B cell (primary cell): ENCODE results near the gene GALNT6. TPM values are rescaled to one million over a fixed set of nuclear protein-coding genes. Genes with fewer than 3 reads are reported as not detected.

Source experiments
- ATAC-seq: fragments of 200-7000 bp; cut with Tn5 transposase; one replicate; pipeline ENCODE4 v1.10.0; 2021; ENCODE audit warnings: low read depth, mild to moderate bottlenecking, moderate number of reproducible peaks, moderate library complexity
- CTCF ChIA-PET: fragments of 350-600 bp; sonication (Branson Sonifier 250); formaldehyde crosslinking; loops from one replicate; lab custom pipeline; 2021; ENCODE audit warnings: antibody characterized with exemption, inconsistent platforms; lab: Charles Lee
- POLR2A ChIA-PET: fragments of 350-600 bp; sonication (Branson Sonifier 250); formaldehyde crosslinking; loops from one replicate; lab custom pipeline; 2021; ENCODE audit warnings: antibody characterized with exemption; lab: Charles Lee
- DNase-seq: peaks from one replicate; pipeline ENCODE4 v3.0.0; 2013
- H2AFZ ChIP-seq: 2 replicates; pipeline ENCODE4 v1.6.1; 2012; ENCODE audit warnings: mild to moderate bottlenecking, low read depth, low read length; ENCODE audit not compliant: insufficient read depth, poor library complexity, severe bottlenecking
- H3K27ac ChIP-seq, 2 donors: 1 replicate in 1 of 2; 2 replicates in 1 of 2; pipeline ENCODE4 v1.5.1; 2012 to 2013; ENCODE audit warnings: low read length in 2 of 2, mild to moderate bottlenecking in 2 of 2, moderate library complexity in 1 of 2
- H3K27me3 ChIP-seq, 4 experiments: fragments of 200-600 bp in 1 of 4; sonication (generic) in 1 of 4; replicated peaks in 1 of 4; 1 replicate in 2 of 4; 2 replicates in 2 of 4; pipeline versions ENCODE4 v1.6.1 to v1.7.0; 2013 to 2016; ENCODE audit warnings: low read length in 3 of 4, mild to moderate bottlenecking in 2 of 4, mixed read lengths in 1 of 4, moderate library complexity in 1 of 4; ENCODE audit not compliant: insufficient read depth in 4 of 4, control insufficient read depth in 3 of 4; ENCODE audit errors: control extremely low read depth in 1 of 4
- H3K36me3 ChIP-seq, 2 experiments: replicated peaks in 1 of 2; 1 replicate in 1 of 2; 2 replicates in 1 of 2; pipeline versions ENCODE4 v1.6.1 to v1.7.1; 2013; ENCODE audit warnings: low read length in 1 of 2; ENCODE audit not compliant: insufficient read depth in 2 of 2, control insufficient read depth in 1 of 2; ENCODE audit errors: control extremely low read depth in 1 of 2, extremely low read depth in 1 of 2
- H3K4me1 ChIP-seq, 2 donors: fragments of 200-600 bp in 1 of 2; sonication (generic) in 1 of 2; 1 replicate in 1 of 2; 2 replicates in 1 of 2; pipeline versions ENCODE4 v1.5.1 to v1.6.1; 2013 to 2017; ENCODE audit warnings: low read length in 2 of 2; ENCODE audit not compliant: control insufficient read depth in 2 of 2, insufficient read depth in 2 of 2
- H3K4me2 ChIP-seq: replicated peaks from 2 replicates; pipeline ENCODE3; 2012; ENCODE audit warnings: mild to moderate bottlenecking, low read depth, low read length; ENCODE audit not compliant: poor library complexity, severe bottlenecking
- H3K4me3 ChIP-seq, 5 experiments: fragments of 200-600 bp in 1 of 5; sonication (generic) in 1 of 5; 1 replicate in 3 of 5; 2 replicates in 2 of 5; pipeline versions ENCODE4 v1.5.1 to v1.7.0; 2011 to 2016; ENCODE audit warnings: low read length in 4 of 5, mild to moderate bottlenecking in 4 of 5, low read depth in 2 of 5, control low read depth in 1 of 5, moderate library complexity in 1 of 5; ENCODE audit not compliant: insufficient read depth in 1 of 5; ENCODE audit errors: control extremely low read depth in 1 of 5, extremely low read depth in 1 of 5
- H3K79me2 ChIP-seq: fragments of 200-600 bp; sonication (generic); one replicate; pipeline ENCODE4 v1.6.0; 2016; ENCODE audit warnings: low read length; ENCODE audit not compliant: control insufficient read depth, insufficient read depth
- H3K9ac ChIP-seq: fragments of 200-600 bp; sonication (generic); 2 replicates; pipeline ENCODE4 v1.6.1; 2017; ENCODE audit warnings: mild to moderate bottlenecking, low read length, moderate library complexity
- H3K9me3 ChIP-seq, 3 donors: one replicate each; pipeline versions ENCODE4 v1.6.1 to v1.7.1; 2013; ENCODE audit warnings: low read length in 2 of 3; ENCODE audit not compliant: control insufficient read depth in 2 of 3, insufficient read depth in 1 of 3; ENCODE audit errors: control extremely low read depth in 1 of 3
- H4K20me1 ChIP-seq: 2 replicates; pipeline ENCODE4 v1.6.0; 2012; ENCODE audit warnings: mild to moderate bottlenecking, low read length; ENCODE audit not compliant: insufficient read depth, control insufficient read depth, poor library complexity, severe bottlenecking
- H3K27ac Mint-ChIP-seq: one replicate; pipeline ENCODE4 v1.8.0; 2021; ENCODE audit warnings: mixed read lengths
- H3K27me3 Mint-ChIP-seq: one replicate; pipeline ENCODE4 v1.8.0; 2021; ENCODE audit warnings: mixed read lengths
- H3K4me1 Mint-ChIP-seq: one replicate; pipeline ENCODE4 v1.8.0; 2021; ENCODE audit warnings: mixed read lengths
- H3K4me3 Mint-ChIP-seq: one replicate; pipeline ENCODE4 v1.8.0; 2021; ENCODE audit warnings: mixed read lengths
- H3K9me3 Mint-ChIP-seq: one replicate; pipeline ENCODE4 v1.8.0; 2022; ENCODE audit warnings: mixed read lengths; ENCODE audit not compliant: insufficient read depth
- CTCF ChIP-seq: fragments of 200-600 bp; IDR thresholded peaks from one replicate; pipeline ENCODE4 v1.8.0; 2022; ENCODE audit warnings: antibody characterized with exemption, mild to moderate bottlenecking
- EZH2 ChIP-seq: IDR thresholded peaks from 2 replicates; pipeline ENCODE4 v1.6.1; 2012; ENCODE audit warnings: borderline replicate concordance, low read depth, mild to moderate bottlenecking, moderate library complexity, low read length; ENCODE audit not compliant: insufficient read depth, poor library complexity, severe bottlenecking
- WGBS: methylation state at CpG from one replicate; pipeline ENCODE4 v1.1.5; 2013; ENCODE audit warnings: missing lambda C conversion rate; ENCODE audit not compliant: insufficient coverage; 5-methylcytosine and 5-hydroxymethylcytosine counted together
- intact Hi-C: fragments of 100-400 bp; cut with micrococcal nuclease; formaldehyde crosslinking; loops from one replicate; pipeline ENCODE4 v1.10.0; 2022
- polyA plus RNA-seq: library from polyadenylated mRNA; depleted of rRNA; stranded (reverse); fragments of >200 nt; gene quantifications from 2 replicates; pipeline ENCODE4 v1.2.3, GENCODE V29; 2012
- total RNA-seq, 2 donors: library from RNA; stranded (reverse); fragments of 120-200 nt in 1 of 2; gene quantifications; 1 replicate in 1 of 2; 2 replicates in 1 of 2; pipeline versions ENCODE4 v1.2.3 to v1.2.4, GENCODE V29; 2013 to 2022

The GALNT6 gene
- total and polyA plus RNA-seq, 2 donors (not counting 1 experiment from before 2014, with no cell fraction given): 9.0 to 10.3 TPM

- Histone ChIP-seq H3K4me3 (no peak overlapping the region), H3K4me1 (peaks cover 42 to 45% of the 10 kb centered on the region in 2 donors), H4K20me1 (no peaks in the 10 kb centered on the region), H3K9me3 (no peaks in the 10 kb centered on the region), H3K36me3 (no peaks in the 10 kb centered on the region), H3K9ac (no peak overlapping the region), H3K79me2 (peaks cover 4% of the 10 kb centered on the region), H3K4me2 (peak overlapping the region; percentile 65), H3K27me3 (no peaks in the 10 kb centered on the region), H3K27ac (no peak overlapping the region), H2AFZ (peak overlapping the region; percentile 74)
- peaks cover 43% of the 10 kb centered on the region for H3K4me1 Mint-ChIP-seq
- peak overlapping the region; percentile 43 for H3K27ac Mint-ChIP-seq
- 100% methylated on average over 3 of the region's 9 CpGs for WGBS
- POLR2A ChIA-PET: interaction anchor here (0.5 to 2.0 kb wide), 9 partner anchors 15 to 341 kb away, joined by 3 to 9 read pairs (median 6); partner anchors contain the start of genes BIN2, DAZAP2 and POU6F1
- intact Hi-C loops: loop anchor here (1.0 to 5.0 kb wide), 10 partner anchors 17 to 517 kb away; partner anchors contain the start of genes BIN2 and POU6F1
- peak overlapping the region; percentile 42 for H3K4me3 Mint-ChIP-seq
- no peaks in the 10 kb centered on the region for H3K9me3 Mint-ChIP-seq
- ATAC-seq: peak; percentile 86
- no peaks in the 10 kb centered on the region for H3K27me3 Mint-ChIP-seq
- peak; percentile 85 for DNase-seq
- TF ChIP-seq EZH2: no peak
- peak; percentile 99 for TF ChIP-seq CTCF
- CTCF ChIA-PET: interaction anchor here (0.7 to 9.0 kb wide), 62 partner anchors 9 to 576 kb away, joined by 3 to 148 read pairs (median 5); partner anchors contain the start of genes BIN2, CSRNP2, DAZAP2 and GALNT6
Observed at GRCh38 chr12:51341251-51342007, 49.8 kb downstream of the GALNT6 start.

GRCh38 chr12:51339750-51340149 is 51.5 kb downstream of the GALNT6 start:
- TF ChIP-seq CTCF (no peak), EZH2 (no peak)
- no peak overlapping the region for H3K9ac ChIP-seq
- ChIA-PET POLR2A (no interaction called here), CTCF (interaction anchor here (2.3 to 9.0 kb wide), 11 partner anchors 8 to 353 kb away, joined by 12 to 148 read pairs (median 30); partner anchors contain the start of genes BIN2, POU6F1 and SMAGP)
- no peak overlapping the region for H3K4me3 ChIP-seq
- no peak for DNase-seq
- H3K27me3 ChIP-seq: no peaks in the 10 kb centered on the region
- H3K79me2 ChIP-seq: peaks cover 4% of the 10 kb centered on the region
- no peaks in the 10 kb centered on the region for H3K9me3 ChIP-seq
- no peak overlapping the region for H3K27ac ChIP-seq
- H3K27ac Mint-ChIP-seq: peak overlapping the region; percentile 12
- no peaks in the 10 kb centered on the region for H3K36me3 ChIP-seq
- WGBS: 93% methylated on average over 5 of the region's 6 CpGs
- no peaks in the 10 kb centered on the region for H3K9me3 Mint-ChIP-seq
- H3K4me2 ChIP-seq: no peak overlapping the region
- ATAC-seq: no peak
- no peaks in the 10 kb centered on the region for H3K27me3 Mint-ChIP-seq
- intact Hi-C loops: loop anchor here (2.0 to 5.0 kb wide), 3 partner anchors 122 to 515 kb away; partner anchors contain the start of gene POU6F1
- no peak overlapping the region for H3K4me3 Mint-ChIP-seq
- H2AFZ ChIP-seq: no peak overlapping the region
- peaks cover 34% of the 10 kb centered on the region for H3K4me1 Mint-ChIP-seq
- no peaks in the 10 kb centered on the region for H4K20me1 ChIP-seq
- peaks cover 37 to 39% of the 10 kb centered on the region in 2 donors for H3K4me1 ChIP-seq
